GM21737 (cell line): Measurements from ENCODE around the gene NTRK3.

ENCODE experiments used
- ATAC-seq: cut with Tn5 transposase; IDR thresholded peaks from one replicate; pipeline ENCODE4 v1.9.1; 2021; ENCODE audit warnings: mild to moderate bottlenecking, moderate library complexity; ENCODE audit not compliant: unreplicated experiment

Gene NTRK3

DNA sequence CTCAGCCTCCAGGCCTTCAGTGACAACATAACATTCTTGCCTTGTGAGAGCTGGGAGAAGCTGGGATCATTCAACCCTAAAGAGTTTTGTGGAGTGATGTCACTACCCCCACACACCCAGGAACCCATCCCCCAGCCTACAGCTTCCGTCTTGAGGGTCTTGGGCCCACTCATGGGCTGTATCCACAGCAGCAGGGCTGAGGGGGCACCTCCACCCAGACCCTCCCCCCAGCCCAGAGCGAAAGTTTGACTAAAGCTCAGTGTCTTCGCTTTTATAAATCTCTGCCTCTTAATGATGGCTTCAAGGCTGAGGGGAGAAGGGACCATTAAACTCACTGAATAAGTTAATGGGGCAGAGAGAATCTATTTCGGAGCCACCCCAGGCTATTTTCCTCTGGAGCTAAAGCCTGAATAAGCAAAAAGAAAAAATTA is 23.8 kb downstream of the NTRK3 start:
- no peak for ATAC-seq

- ATAC-seq, result no peak
Measured at GRCh38 chr15:88231909-88232644, 24.5 kb downstream of the NTRK3 start.

- no peak for ATAC-seq
Measured at GRCh38 chr15:88230823-88231222, 25.7 kb downstream of the NTRK3 start.

DNA sequence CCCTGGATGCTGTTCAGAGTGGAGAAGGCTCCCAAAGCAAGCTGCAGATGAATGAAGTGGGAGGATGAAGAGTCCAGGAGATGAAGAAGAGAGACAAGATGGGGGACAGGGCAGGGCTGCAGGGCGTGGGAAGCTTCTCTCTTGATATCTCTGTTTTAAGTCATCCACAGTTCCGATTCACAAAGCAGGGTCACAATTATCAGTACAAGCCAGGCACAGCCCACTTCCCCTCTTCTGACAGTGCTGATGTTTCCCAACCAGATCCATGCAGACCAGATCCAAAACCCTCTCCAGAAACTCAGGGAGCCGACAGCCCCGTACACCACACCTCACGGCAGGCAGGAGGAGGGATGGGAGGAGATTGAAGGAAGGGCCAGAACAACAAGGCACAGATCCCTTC is 31.1 kb downstream of the NTRK3 start:
- ATAC-seq, result no peak

GRCh38 chr15:88223084-88223483 is 33.5 kb downstream of the NTRK3 start:
- no peak for ATAC-seq

DNA sequence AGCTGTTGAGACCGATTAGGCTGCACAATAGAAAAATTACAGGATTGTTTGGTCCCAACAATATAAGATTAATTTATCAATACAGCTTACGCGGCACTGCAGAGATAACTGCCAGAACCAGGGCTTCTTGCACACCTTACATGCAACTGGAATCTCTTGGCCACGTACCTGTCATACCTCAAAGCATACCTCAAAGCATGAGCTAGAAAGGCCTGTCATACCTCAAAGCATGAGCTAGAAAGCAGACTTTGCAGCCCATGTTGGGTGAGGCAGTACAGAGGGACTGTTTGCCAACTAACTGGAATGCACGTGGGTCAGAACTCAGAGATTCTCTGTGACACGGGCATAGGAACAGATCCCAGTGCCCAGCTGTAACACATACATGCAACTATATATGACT is 34.7 kb downstream of the NTRK3 start:
- no peak for ATAC-seq

DNA sequence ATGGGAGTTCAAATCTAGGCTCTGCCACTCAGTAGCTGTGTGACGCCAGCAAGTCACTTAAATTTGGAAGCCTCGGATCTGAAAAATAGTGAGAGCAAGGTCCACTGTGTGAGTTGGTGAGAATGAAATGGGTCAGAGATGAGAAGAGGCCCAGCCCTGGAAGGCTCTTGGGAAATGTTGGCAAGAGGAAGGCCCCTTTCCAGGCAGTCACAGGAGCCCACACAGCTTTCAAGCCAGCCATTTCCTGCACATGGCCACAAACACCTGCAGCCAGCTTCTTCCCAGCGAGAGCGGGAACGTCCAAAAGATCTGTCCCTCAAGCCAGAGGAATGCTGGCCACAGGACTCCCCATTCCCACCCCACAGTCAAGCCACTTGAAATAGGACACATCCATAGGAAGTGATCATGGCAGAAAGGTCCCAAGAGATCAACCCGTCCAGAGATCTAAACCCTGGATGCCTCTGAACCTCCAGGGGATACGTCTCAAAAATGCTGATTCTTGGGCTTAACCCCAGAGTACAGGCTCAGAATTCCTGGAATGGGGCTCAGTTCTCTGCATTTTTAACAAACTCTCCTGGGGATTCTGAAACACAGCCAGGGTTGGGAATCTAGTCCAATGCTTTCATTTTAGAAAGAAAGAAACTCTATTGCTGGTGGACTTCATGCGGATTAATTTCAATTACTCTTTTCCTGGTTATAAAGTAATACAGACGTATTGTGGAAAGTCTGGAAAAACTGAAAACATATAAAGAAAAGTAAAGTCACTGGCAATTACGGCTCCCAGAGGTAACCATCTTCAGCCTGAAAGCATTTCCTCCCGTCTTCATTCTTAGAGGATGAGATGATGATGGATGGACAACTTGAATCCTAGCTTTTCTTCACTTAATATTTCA is 35.9 kb downstream of the NTRK3 start:
- ATAC-seq, result no peak

DNA sequence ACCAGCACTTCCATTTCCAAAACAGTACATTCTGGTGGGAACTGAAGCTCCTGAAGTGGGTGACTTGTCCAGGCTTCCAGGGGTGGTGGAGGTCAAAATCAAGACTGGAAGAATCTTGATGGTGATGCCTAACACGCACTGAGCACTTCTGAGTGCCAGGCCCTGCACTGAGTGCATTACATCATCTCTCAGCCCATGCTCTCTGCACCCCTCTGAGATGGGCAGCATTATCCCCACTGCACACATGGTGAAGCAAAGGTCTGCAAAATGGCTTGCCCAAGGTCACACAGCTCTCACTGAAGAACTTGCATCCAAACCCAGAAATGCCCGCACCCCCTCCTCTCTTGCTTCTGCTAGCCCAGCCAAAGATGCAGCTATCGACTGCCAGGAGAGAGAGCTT is 36.9 kb downstream of the NTRK3 start:
- ATAC-seq, result no peak

DNA sequence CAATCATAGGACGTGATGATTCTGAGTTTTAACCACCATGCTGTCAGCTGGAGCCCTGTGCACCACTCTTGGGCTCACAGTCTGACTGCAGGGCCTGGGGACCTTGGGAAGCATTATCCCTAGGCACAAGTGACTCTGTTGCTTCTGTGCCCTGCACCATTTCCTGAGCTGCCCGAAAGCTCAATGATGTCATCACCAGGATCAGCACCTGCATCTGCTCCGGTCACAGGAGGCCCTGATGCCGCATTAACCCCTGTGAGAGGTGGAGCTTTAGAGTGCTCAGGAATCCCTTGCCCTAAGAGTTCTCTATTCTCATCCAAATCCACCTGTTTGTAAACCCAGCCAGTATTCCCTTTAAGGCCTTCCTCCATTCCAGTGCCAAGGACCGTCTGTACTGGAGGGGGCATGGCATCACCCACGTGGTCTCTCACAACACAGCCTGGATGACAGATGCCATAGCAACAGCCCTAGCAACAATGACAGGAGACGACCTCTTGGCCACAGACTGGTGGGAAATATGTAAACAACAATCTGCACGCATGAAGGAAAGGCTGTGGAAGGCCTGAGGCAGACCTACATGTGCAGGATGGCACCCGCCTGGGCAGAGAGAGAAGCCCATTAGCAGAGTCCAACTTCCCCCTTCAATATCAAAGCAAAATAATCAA is 37.9 kb downstream of the NTRK3 start:
- ATAC-seq, result no peak

DNA sequence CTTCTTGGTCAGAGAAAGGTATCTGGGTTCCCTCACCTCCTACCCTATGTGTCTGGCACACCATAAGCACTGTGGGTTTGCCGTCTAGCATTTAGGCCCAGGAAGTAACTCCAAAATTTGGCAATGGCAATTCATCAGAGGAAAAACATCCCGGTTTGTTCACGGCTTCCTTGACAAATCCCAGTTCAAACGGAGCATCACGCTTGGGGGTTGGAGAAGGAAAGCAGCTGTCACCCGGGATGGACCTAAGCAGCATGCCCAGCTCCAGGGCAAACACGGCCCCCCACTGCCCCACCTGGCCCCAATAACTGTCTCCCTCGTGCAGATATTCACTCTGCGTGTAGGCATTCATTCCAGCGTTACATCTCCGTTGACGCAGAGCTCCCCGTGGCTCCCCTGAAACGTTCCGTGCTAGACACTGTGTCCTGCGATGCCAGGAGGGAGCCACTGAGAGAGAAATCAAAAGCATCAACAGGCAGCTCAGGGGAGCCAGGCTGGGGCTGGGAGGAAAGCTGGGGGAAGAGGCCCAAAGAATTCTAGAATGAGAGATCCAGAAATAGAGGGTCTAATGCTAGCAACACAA is 41.4 kb downstream of the NTRK3 start:
- ATAC-seq, result no peak

DNA sequence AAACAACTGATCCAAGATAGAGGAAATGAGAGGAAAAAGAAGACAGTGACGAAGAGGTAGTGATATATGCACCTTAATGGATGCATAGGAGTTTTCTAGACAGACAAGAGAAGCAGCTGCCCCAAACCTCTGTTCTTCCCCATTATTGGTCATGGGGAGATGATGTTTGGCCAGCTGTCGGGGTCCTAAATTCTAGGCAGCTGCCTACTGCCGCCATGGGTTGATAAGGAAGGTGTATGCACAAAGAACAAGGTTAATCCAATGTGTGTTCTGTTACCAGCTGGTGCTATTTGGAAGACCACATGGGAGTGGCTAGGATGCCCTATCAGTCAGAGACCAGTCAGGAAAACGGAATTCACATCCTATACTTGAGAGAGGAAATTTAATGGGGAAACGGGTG is 47.4 kb downstream of the NTRK3 start:
- ATAC-seq, result no peak

- no peak for ATAC-seq
Measured at GRCh38 chr15:88208396-88208795, 48.1 kb downstream of the NTRK3 start.

DNA sequence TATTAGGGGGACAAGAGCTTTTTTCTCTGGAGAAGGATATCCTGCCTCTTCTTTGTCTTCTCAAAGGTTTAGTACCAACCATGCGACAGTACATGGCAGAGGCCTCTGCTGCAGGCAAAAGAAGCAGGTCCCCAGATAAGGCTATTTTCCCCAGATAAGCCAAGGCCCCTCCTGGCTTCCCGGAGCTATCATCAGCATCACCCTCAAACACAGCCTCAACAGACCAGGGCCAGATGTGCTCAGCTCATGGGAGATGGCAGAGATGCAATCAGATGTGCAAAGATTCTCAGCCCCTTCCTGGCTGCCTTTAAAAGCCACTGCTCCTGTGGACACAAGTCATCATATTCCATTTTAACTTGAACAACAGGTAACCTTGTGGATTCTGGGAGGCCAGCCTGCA is 49.0 kb downstream of the NTRK3 start:
- ATAC-seq, result no peak

DNA sequence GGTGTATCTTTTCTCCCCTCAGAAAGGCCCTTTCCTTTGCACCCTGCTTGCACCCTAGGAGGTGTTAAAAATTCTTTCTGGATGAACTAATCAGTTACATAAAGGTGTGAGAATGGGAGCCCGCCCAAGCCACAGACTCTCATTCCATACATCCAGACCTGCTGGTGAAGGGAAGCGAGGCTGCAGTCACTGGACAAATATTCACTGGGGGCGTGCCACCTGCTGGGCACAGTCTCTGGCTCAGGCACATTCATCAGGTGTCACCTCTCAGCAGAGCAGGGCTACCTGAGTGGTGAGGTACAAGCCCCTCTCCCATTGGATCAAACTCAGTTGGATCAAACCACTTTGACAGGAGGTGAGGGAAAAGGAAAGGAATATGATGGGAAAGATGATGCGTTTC is 52.0 kb downstream of the NTRK3 start:
- ATAC-seq, result no peak

- no peak for ATAC-seq
Measured at GRCh38 chr15:88202231-88202630, 54.3 kb downstream of the NTRK3 start.

DNA sequence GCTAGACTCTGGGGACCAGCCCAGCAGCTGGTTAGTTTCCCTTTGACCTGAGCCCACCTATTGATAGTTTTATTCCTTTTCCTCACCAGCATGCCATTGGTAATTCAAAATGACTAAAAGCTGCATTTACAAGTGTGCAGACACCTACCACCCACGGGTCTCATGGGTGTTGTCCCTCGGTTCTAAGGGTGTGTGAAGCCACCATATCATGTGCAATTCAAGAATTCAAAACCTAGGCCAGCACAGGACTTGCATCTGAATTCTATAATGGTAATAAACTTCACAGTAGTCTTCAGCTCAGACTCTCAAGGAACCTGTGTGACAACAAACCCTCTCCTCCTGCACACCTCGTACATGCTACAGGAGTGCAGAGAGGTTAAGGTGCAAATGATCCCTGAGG is 55.3 kb downstream of the NTRK3 start:
- ATAC-seq, result no peak

GRCh38 chr15:88196961-88197360 is 59.6 kb downstream of the NTRK3 start:
- no peak for ATAC-seq

DNA sequence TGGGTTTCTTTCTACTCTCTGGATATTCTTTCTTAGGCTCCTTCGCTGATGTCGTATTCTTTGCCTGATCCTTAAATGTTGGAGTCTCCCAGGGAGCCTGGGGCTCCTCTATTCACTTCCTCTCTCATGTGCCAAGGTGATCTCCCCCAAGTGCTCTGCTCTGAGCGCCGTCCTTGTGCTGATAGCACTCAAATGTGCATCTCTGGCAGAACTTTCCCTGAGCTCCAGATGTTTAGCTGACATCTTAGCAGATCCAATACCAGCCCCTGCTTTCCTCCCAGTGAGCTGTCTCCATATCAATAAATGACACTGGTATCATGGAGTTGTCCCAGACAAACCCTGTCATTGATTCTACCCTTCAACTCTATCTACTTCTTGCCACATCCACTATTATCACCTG is 62.4 kb downstream of the NTRK3 start:
- ATAC-seq, result no peak

GRCh38 chr15:88193415-88193814 is 63.1 kb downstream of the NTRK3 start:
- ATAC-seq, result no peak

GRCh38 chr15:88191812-88192165 is 64.8 kb downstream of the NTRK3 start:
- no peak for ATAC-seq

GRCh38 chr15:88190232-88190631 is 66.3 kb downstream of the NTRK3 start:
- ATAC-seq, result no peak
